AG09319 (cell line): Measurements from ENCODE around the gene EIF2S2.

ENCODE experiments used
- DNase-seq: peaks from one replicate; pipeline ENCODE4 v3.0.0-alpha.2; 2010; ENCODE audit warnings: low read depth; ENCODE audit errors: extremely low read depth
- CTCF ChIP-seq: IDR thresholded peaks from 2 replicates; pipeline ENCODE4 v1.5.1; 2011; ENCODE audit warnings: low read depth, mild to moderate bottlenecking, inconsistent platforms, low read length, moderate library complexity

The EIF2S2 gene

DNA sequence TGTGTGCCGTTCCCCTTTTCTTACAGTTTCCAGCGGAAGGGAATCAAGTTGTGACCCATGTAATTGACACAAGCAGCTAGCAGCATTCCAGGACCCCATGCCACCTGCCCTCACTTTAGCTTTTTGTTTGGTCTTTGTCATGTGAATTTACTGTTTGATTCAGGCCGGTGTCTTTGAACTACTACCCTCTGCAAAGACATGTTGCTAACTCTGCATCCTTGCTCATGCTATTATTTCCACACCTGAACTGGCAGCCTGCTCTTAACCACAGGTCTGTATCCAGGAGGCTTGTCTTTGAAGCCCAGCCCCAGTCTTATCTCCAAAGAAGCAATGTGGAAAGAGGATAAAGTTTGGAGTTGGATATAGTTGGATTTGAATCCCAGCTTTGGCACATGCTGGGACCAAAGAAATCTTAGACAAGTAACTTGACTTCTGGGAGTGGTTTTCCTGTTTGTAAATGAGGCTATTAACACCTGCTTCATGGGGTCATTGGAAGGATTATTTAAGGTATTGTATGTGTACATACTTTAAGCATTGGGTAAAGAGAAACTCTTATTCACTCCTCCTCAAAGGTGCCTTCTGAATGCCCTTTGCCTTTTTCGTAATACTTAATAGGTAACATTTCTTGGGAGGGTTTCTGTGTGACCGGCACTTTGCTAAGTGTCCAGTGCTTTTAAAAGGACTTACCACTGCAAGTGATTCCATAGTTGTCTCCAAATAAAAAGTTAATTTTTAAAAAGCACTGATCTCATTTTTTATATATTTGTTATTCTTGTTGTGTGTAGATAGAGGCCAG, 65.9 kb downstream of the EIF2S2 start:
- no peak for DNase-seq
- no peak for TF ChIP-seq CTCF

GRCh38 chr20:34045294-34045693, 66.7 kb downstream of the EIF2S2 start:
- DNase-seq, result no peak
- TF ChIP-seq CTCF, result no peak

- TF ChIP-seq CTCF, result no peak
- no peak for DNase-seq
Measured at GRCh38 chr20:34043025-34043424, 69.0 kb downstream of the EIF2S2 start.

DNA sequence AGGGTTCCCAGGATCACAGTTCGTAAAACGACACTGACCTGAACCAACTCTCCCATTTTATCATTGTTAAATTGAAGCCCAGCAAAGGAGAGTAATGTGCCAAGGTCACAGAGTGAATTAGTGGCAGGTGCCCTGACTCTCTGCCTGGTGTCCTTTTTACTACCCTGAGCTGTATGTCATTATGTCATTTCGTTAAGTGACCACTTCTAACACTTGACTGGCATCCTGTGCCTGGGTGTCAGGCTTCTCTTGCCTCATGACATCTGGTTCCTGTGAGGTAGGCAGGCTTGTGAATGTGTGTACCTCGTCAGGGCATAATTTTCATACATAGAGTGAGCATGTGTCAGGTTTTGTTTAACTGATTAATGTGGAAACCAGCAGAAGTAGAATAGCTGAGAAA, 69.8 kb downstream of the EIF2S2 start:
- no peak for DNase-seq
- TF ChIP-seq CTCF, result no peak

GRCh38 chr20:34041226-34041625, 70.8 kb downstream of the EIF2S2 start:
- no peak for DNase-seq
- no peak for TF ChIP-seq CTCF

DNA sequence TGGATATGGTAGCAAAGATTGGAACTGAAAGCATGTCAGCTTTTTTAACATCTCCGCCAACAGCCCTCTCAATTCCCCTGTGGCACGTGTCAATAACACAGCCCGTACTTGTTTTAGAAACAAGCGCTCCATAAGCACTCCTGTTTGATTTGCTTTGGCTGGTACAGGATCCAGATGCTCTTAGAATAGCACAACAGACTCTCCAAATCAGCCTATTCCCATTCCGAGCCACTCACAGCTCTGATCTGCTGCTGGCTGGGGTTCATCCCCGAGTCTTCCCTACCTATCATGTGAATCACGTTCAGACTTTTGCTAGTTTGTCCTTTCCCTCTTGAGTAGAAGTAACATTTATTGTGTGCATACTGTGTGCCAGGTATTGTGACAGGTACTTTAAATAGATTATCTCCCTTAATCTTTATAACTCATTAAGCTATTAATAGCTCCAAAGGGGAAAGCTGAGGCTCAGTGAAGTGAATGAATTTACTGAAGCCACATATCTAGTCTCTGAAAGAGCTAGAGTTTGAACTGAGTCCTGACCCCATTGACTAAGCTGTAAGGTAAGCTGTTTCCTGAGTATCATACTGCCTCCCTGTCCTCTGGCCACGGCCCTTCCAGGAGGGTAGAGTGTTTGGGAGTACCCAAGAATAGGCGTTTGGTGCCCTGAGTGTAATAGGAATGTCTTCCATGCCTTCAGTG, 71.6 kb downstream of the EIF2S2 start:
- no peak for DNase-seq
- no peak for TF ChIP-seq CTCF
